SK-N-SH (cell line): ENCODE results near the gene DNAJC1. TPM values are rescaled to one million over a fixed set of nuclear protein-coding genes. Genes with fewer than 3 reads are reported as not detected.

Source experiments
- CTCF ChIA-PET: fragments of 300-600, 350-600 bp; formaldehyde crosslinking; extraction: SDS; loops from one replicate; lab custom pipeline; 2021; lab: Yijun Ruan, JAX
- POLR2A ChIA-PET: fragments of 350-600 bp; sonication (Branson Sonifier 250); formaldehyde crosslinking; extraction: SDS; loops from one replicate; lab custom pipeline; 2020; ENCODE audit warnings: antibody characterized with exemption, inconsistent platforms; lab: Yijun Ruan, JAX
- DNase-seq: peaks from one replicate; pipeline ENCODE4 v3.0.0; 2012
- H2AFZ ChIP-seq: fragments of 200-600 bp; sonication (generic); 2 replicates; pipeline ENCODE4 v1.8.1; 2016; ENCODE audit warnings: antibody characterized with exemption, mild to moderate bottlenecking, low read depth
- H3F3A ChIP-seq: fragments of 200-600 bp; sonication (generic); replicated peaks from 2 replicates; pipeline ENCODE3; 2016; ENCODE audit warnings: antibody characterized with exemption, mild to moderate bottlenecking; ENCODE audit not compliant: insufficient read depth
- H3K27ac ChIP-seq, 2 experiments: fragments of 200-500 bp in 1 of 2; fragments of 200-600 bp in 1 of 2; sonication (Bioruptor generic) in 1 of 2; sonication (generic), shearing (Covaris generic) in 1 of 2; 2 replicates each; pipeline versions ENCODE4 v1.5.1 to v1.6.1; 2014 to 2016; ENCODE audit warnings: low read depth in 2 of 2, inconsistent platforms in 1 of 2, low read length in 1 of 2, mild to moderate bottlenecking in 1 of 2, mixed read lengths in 1 of 2
- H3K27me3 ChIP-seq: fragments of 200-600 bp; sonication (generic), shearing (Covaris generic); 2 replicates; pipeline ENCODE4 v1.6.1; 2016; ENCODE audit warnings: mixed run types; ENCODE audit not compliant: insufficient read depth
- H3K36me3 ChIP-seq, 2 experiments: fragments of 200-500 bp in 1 of 2; fragments of 200-600 bp in 1 of 2; sonication (Bioruptor generic) in 1 of 2; sonication (generic) in 1 of 2; replicated peaks in 1 of 2; 2 replicates each; pipeline versions ENCODE3 to v1.5.1; 2014 to 2016; ENCODE audit warnings: low read length in 1 of 2, mild to moderate bottlenecking in 1 of 2; ENCODE audit not compliant: insufficient read depth in 2 of 2, control insufficient read depth in 1 of 2
- H3K4me1 ChIP-seq, 2 experiments: fragments of 200-500 bp in 1 of 2; fragments of 200-600 bp in 1 of 2; sonication (Bioruptor generic) in 1 of 2; sonication (generic), shearing (Covaris generic) in 1 of 2; 2 replicates each; pipeline versions ENCODE4 v1.5.1 to v1.6.1; 2014 to 2016; ENCODE audit warnings: low read depth in 1 of 2, low read length in 1 of 2, mixed run types in 1 of 2; ENCODE audit not compliant: insufficient read depth in 2 of 2, control insufficient read depth in 1 of 2
- H3K4me2 ChIP-seq: fragments of 200-600 bp; sonication (generic), shearing (Covaris generic); 2 replicates; pipeline ENCODE4 v1.6.1; 2017; ENCODE audit warnings: mixed run types
- H3K4me3 ChIP-seq, 2 experiments: fragments of 200-500 bp in 1 of 2; fragments of 200-600 bp in 1 of 2; sonication (Bioruptor generic) in 1 of 2; sonication (generic), shearing (Covaris generic) in 1 of 2; 2 replicates each; pipeline versions ENCODE4 v1.5.1 to v1.8.1; 2014 to 2016; ENCODE audit warnings: low read depth in 2 of 2, inconsistent platforms in 1 of 2, low read length in 1 of 2, mild to moderate bottlenecking in 1 of 2, mixed read lengths in 1 of 2, moderate library complexity in 1 of 2
- H3K79me2 ChIP-seq: fragments of 200-600 bp; sonication (generic); 2 replicates; pipeline ENCODE4 v1.8.1; 2017; ENCODE audit warnings: mild to moderate bottlenecking; ENCODE audit not compliant: insufficient read depth
- H3K9ac ChIP-seq: fragments of 200-600 bp; sonication (generic); 2 replicates; pipeline ENCODE4 v1.6.1; 2017; ENCODE audit warnings: mixed run types
- H3K9me2 ChIP-seq: fragments of 200-600 bp; sonication (generic); 2 replicates; pipeline ENCODE4 v1.6.1; 2017; ENCODE audit warnings: mixed run types
- H3K9me3 ChIP-seq: fragments of 200-600 bp; sonication (generic); 2 replicates; pipeline ENCODE4 v1.6.1; 2017; ENCODE audit warnings: mixed run types, mild to moderate bottlenecking, moderate library complexity
- H4K20me1 ChIP-seq: fragments of 200-600 bp; sonication (generic); 2 replicates; pipeline ENCODE4 v1.6.1; 2017; ENCODE audit warnings: mild to moderate bottlenecking, mixed run types; ENCODE audit not compliant: insufficient read depth
- CHD2 ChIP-seq: fragments of 150-350 bp; IDR thresholded peaks from 2 replicates; pipeline ENCODE4 v1.6.1; 2018; ENCODE audit warnings: low read length; ENCODE audit not compliant: partially characterized antibody
- EP300 ChIP-seq, 2 experiments: IDR thresholded peaks; 2 replicates each; pipeline versions ENCODE4 v1.4.0 to v1.6.1; 2012; ENCODE audit warnings: borderline replicate concordance in 1 of 2, low read depth in 1 of 2, low read length in 1 of 2
- FOXJ3 ChIP-seq: sonication (generic); formaldehyde crosslinking; IDR thresholded peaks from 2 replicates; pipeline ENCODE4 v1.5.1; 2020; ENCODE audit warnings: mild to moderate bottlenecking, missing genetic modification reagents
- FOXM1 ChIP-seq: IDR thresholded peaks from 2 replicates; pipeline ENCODE4 v1.4.0; 2012; ENCODE audit warnings: low read depth, mild to moderate bottlenecking
- GATA2 ChIP-seq: sonication (generic); formaldehyde crosslinking; IDR thresholded peaks from 2 replicates; pipeline ENCODE4 v1.5.0; 2020; ENCODE audit warnings: mild to moderate bottlenecking, missing genetic modification reagents
- IRF3 ChIP-seq: fragments of 150-350 bp; IDR thresholded peaks from 2 replicates; pipeline ENCODE4 v1.6.1; 2016; ENCODE audit warnings: mild to moderate bottlenecking, low read depth, low read length
- MAX ChIP-seq: IDR thresholded peaks from 2 replicates; pipeline ENCODE4 v1.4.0; 2012; ENCODE audit warnings: low read depth
- MEF2A ChIP-seq: IDR thresholded peaks from 2 replicates; pipeline ENCODE4 v1.4.0; 2012; ENCODE audit warnings: low read depth, borderline replicate concordance
- MXI1 ChIP-seq: IDR thresholded peaks from 2 replicates; pipeline ENCODE4 v1.6.1; 2012; ENCODE audit warnings: mild to moderate bottlenecking, low read depth, low read length, improper control_type of control experiment
- NFIC ChIP-seq: IDR thresholded peaks from 2 replicates; pipeline ENCODE4 v1.4.0; 2012; ENCODE audit warnings: borderline replicate concordance
- NRF1 ChIP-seq: IDR thresholded peaks from 2 replicates; pipeline ENCODE4 v1.6.1; 2012; ENCODE audit warnings: low read depth, mild to moderate bottlenecking, low read length
- RCOR1 ChIP-seq: fragments of 150-350 bp; IDR thresholded peaks from 2 replicates; pipeline ENCODE4 v1.6.1; 2017; ENCODE audit warnings: antibody characterized with exemption, low read length
- RFX5 ChIP-seq: IDR thresholded peaks from 2 replicates; pipeline ENCODE4 v1.6.1; 2012; ENCODE audit warnings: mild to moderate bottlenecking, improper control_type of control experiment, low read length
- RXRA ChIP-seq: IDR thresholded peaks from 2 replicates; pipeline ENCODE4 v1.4.0; 2012; ENCODE audit warnings: low read depth, mild to moderate bottlenecking, borderline replicate concordance
- TEAD4 ChIP-seq: IDR thresholded peaks from 2 replicates; pipeline ENCODE4 v1.4.0; 2012; ENCODE audit warnings: mild to moderate bottlenecking, borderline replicate concordance; ENCODE audit not compliant: insufficient read depth
- USF2 ChIP-seq: fragments of 150-350 bp; IDR thresholded peaks from 2 replicates; pipeline ENCODE4 v1.6.1; 2017; ENCODE audit warnings: antibody characterized with exemption, low read length, low read depth, borderline replicate concordance
- YY1 ChIP-seq: IDR thresholded peaks from 2 replicates; pipeline ENCODE4 v1.4.0; 2012; ENCODE audit warnings: low read depth, mild to moderate bottlenecking
- WGBS: methylation state at CpG from one replicate; pipeline ENCODE4 v1.1.6; 2017; ENCODE audit warnings: low lambda C conversion rate; 5-methylcytosine and 5-hydroxymethylcytosine counted together
- polyA plus RNA-seq, 3 experiments: library from polyadenylated mRNA; depleted of rRNA; stranded (reverse); fragments of >200 nt; gene quantifications; 2 replicates each; pipeline ENCODE4 v1.2.3, GENCODE V29; 2012
- TF ChIP-seq, protein P1 (sequence below): IDR thresholded peaks from 2 replicates; pipeline ENCODE4 v1.6.1; 2012; ENCODE audit warnings: mild to moderate bottlenecking, low read depth, low read length, moderate library complexity
- TF ChIP-seq, protein P2 (sequence below): IDR thresholded peaks from 2 replicates; pipeline ENCODE4; 2012

Gene DNAJC1
- polyA plus RNA-seq, 1 of the 3 experiments (the other 2 are of a cell fraction), result 9.3 TPM

DNA sequence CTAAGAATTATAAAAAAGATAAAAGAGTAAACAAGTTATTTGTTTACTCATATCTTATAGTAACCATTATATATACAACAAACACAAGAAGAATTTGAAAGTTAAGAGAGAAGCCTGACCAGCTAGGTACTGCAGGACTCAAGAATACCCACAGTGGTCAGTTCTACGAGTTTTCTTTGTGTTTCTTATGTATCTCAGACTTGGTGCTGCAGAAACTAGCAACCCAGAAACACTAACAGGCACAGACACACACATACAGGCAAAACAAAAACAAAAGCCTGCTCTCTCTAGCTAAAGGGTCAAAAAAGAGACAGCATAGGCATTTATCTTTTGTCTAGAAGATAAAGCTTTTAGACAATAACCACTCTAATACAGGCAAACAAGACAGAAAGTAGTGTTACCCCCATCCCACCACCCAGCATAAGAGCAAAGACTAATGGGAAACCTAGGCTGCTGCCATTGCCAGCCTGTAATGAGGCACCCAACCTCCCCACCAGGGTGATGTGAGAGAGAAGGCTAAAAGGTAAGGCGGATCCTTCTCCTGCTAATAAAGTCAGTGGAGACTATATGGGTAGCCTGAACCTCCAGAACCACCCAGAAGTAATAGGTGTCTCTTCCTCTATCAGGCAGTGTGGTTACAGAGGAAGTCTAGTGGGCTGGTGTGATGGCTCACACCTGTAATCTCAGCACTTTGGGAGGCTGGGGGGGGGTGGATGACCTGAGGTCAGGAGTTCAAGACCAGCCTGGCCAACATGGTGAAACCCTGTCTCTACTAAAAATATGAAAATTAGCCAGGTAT, 113.9 kb downstream of the DNAJC1 start:
- 96% methylated on average over 2 of the region's 2 CpGs for WGBS
- H3K9me2 ChIP-seq, result no peaks in the 10 kb centered on the region
- TF ChIP-seq IRF3, result no peak
- no peak for TF ChIP-seq EP300 (IDR thresholded peaks at IDR 0.05; ENCODE audit: borderline replicate concordance in 1 of 2, low read depth in 1 of 2, low read length in 1 of 2)
- no peak for TF ChIP-seq FOXJ3
- TF ChIP-seq NRF1, result no peak
- TF ChIP-seq USF2, result no peak
- TF ChIP-seq YY1, result no peak
- no peak for TF ChIP-seq MXI1
- no peak for TF ChIP-seq RXRA
- no peak for TF ChIP-seq MAX
- TF ChIP-seq CHD2, result no peak
- TF ChIP-seq GATA2 (CRISPR knock-in tag), result no peak
- TF ChIP-seq MEF2A, result no peak
- no peak for TF ChIP-seq NFIC
- no peak for TF ChIP-seq RFX5
- TF ChIP-seq, protein P1, sequence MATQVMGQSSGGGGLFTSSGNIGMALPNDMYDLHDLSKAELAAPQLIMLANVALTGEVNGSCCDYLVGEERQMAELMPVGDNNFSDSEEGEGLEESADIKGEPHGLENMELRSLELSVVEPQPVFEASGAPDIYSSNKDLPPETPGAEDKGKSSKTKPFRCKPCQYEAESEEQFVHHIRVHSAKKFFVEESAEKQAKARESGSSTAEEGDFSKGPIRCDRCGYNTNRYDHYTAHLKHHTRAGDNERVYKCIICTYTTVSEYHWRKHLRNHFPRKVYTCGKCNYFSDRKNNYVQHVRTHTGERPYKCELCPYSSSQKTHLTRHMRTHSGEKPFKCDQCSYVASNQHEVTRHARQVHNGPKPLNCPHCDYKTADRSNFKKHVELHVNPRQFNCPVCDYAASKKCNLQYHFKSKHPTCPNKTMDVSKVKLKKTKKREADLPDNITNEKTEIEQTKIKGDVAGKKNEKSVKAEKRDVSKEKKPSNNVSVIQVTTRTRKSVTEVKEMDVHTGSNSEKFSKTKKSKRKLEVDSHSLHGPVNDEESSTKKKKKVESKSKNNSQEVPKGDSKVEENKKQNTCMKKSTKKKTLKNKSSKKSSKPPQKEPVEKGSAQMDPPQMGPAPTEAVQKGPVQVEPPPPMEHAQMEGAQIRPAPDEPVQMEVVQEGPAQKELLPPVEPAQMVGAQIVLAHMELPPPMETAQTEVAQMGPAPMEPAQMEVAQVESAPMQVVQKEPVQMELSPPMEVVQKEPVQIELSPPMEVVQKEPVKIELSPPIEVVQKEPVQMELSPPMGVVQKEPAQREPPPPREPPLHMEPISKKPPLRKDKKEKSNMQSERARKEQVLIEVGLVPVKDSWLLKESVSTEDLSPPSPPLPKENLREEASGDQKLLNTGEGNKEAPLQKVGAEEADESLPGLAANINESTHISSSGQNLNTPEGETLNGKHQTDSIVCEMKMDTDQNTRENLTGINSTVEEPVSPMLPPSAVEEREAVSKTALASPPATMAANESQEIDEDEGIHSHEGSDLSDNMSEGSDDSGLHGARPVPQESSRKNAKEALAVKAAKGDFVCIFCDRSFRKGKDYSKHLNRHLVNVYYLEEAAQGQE, result no peak
- TF ChIP-seq RCOR1, result no peak
- no peak for TF ChIP-seq TEAD4
- TF ChIP-seq FOXM1, result no peak
- TF ChIP-seq, protein P2, sequence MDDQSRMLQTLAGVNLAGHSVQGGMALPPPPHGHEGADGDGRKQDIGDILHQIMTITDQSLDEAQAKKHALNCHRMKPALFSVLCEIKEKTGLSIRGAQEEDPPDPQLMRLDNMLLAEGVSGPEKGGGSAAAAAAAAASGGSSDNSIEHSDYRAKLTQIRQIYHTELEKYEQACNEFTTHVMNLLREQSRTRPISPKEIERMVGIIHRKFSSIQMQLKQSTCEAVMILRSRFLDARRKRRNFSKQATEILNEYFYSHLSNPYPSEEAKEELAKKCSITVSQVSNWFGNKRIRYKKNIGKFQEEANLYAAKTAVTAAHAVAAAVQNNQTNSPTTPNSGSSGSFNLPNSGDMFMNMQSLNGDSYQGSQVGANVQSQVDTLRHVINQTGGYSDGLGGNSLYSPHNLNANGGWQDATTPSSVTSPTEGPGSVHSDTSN, result no peak
- no peaks in the 10 kb centered on the region for H3K4me1 ChIP-seq
- H3K9ac ChIP-seq, result no peak overlapping the region
- no peak overlapping the region for H3K4me3 ChIP-seq
- no peaks in the 10 kb centered on the region for H4K20me1 ChIP-seq
- peaks cover 0 to 13% of the 10 kb centered on the region in 2 experiments for H3K36me3 ChIP-seq
- no peaks in the 10 kb centered on the region for H3K27me3 ChIP-seq
- no peak overlapping the region for H3K27ac ChIP-seq
- H3K79me2 ChIP-seq, result no peaks in the 10 kb centered on the region
- H2AFZ ChIP-seq, result no peak overlapping the region
- no peak for DNase-seq
- POLR2A ChIA-PET, result no interaction called here
- no peaks in the 10 kb centered on the region; the same call in 1 of the 2 replicates for H3K9me3 ChIP-seq
- no peak overlapping the region for H3K4me2 ChIP-seq
- CTCF ChIA-PET, result interaction anchor here (0.6 kb wide), 1 partner anchor 359 kb away, joined by 3 read pairs; no protein-coding TSS in a partner anchor
- no peaks in the 10 kb centered on the region for H3F3A ChIP-seq
